Lower leg skin (tissue), 3 donors: ENCODE measurements around the gene ENO2.
"Not testable (repeated sequence)": the region's sequence is repeated elsewhere in the genome, so short reads cannot be mapped to it uniquely, and the experiment has no call there.

Source experiments
- POLR2A ChIP-seq, 2 donors: fragments of 450-650 bp; IDR thresholded peaks; one replicate each; pipeline ENCODE4 v1.6.1; 2016 to 2017; ENCODE audit warnings: antibody characterized with exemption in 2 of 2, mild to moderate bottlenecking in 1 of 2, moderate library complexity in 1 of 2
- TF ChIP-seq, protein P1 (sequence below), 3 donors: fragments of 450-650 bp; IDR thresholded peaks; one replicate each; pipeline ENCODE4 v1.5.1; 2016; ENCODE audit warnings: antibody characterized with exemption in 3 of 3, mild to moderate bottlenecking in 3 of 3, moderate library complexity in 2 of 3

DNA sequence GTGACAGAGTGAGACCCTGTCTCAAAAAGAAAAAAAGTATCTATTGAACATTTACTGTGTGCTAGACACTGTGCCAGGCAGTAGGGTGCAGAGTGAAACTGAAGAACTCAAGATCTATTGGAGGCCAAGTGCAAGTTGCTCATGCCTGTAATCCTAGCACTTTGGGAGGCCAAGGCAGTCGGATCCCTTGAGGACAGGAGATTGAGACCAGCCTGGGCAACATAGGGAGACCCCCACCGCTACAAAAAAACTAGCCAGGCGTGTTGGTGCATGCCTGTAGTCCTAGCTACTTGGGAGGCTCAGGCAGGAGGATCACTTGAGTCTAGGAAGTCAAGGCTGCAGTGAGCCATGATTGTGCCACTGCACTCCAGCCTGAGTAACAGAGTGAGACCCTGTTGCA is 21.7 kb upstream of the ENO2 start:
- TF ChIP-seq POLR2A (IDR thresholded peaks at IDR 0.05): not testable (repeated sequence)
- TF ChIP-seq, protein P1, sequence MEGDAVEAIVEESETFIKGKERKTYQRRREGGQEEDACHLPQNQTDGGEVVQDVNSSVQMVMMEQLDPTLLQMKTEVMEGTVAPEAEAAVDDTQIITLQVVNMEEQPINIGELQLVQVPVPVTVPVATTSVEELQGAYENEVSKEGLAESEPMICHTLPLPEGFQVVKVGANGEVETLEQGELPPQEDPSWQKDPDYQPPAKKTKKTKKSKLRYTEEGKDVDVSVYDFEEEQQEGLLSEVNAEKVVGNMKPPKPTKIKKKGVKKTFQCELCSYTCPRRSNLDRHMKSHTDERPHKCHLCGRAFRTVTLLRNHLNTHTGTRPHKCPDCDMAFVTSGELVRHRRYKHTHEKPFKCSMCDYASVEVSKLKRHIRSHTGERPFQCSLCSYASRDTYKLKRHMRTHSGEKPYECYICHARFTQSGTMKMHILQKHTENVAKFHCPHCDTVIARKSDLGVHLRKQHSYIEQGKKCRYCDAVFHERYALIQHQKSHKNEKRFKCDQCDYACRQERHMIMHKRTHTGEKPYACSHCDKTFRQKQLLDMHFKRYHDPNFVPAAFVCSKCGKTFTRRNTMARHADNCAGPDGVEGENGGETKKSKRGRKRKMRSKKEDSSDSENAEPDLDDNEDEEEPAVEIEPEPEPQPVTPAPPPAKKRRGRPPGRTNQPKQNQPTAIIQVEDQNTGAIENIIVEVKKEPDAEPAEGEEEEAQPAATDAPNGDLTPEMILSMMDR (IDR thresholded peaks at IDR 0.05): not testable (repeated sequence)
